ENCODE measurements around the gene RASGRP3. TPM values are rescaled to one million over a fixed set of nuclear protein-coding genes. Genes with fewer than 3 reads are reported as not detected.

RASGRP3 gene
- total RNA-seq, 1 donor from 2014 or later = 0.94 TPM

- H3K27me3 Mint-ChIP-seq = peaks cover 10% of the 10 kb centered on the region
- no peak for TF ChIP-seq CTCF (conservative IDR thresholded peaks at IDR 0.05)
- no peak for DNase-seq (ENCODE audit: extremely low spot score, unreplicated experiment)
- peaks cover 4% of the 10 kb centered on the region for H3K4me1 Mint-ChIP-seq (ENCODE audit: unreplicated experiment)
- H3K4me3 Mint-ChIP-seq = no peak overlapping the region
- peaks cover 6% of the 10 kb centered on the region for H3K9me3 Mint-ChIP-seq
- H3K36me3 Mint-ChIP-seq = no peaks in the 10 kb centered on the region
- H3K27ac Mint-ChIP-seq = no peak overlapping the region
Observed at GRCh38 chr2:33496150-33496549, 19.7 kb downstream of the RASGRP3 start.

DNA sequence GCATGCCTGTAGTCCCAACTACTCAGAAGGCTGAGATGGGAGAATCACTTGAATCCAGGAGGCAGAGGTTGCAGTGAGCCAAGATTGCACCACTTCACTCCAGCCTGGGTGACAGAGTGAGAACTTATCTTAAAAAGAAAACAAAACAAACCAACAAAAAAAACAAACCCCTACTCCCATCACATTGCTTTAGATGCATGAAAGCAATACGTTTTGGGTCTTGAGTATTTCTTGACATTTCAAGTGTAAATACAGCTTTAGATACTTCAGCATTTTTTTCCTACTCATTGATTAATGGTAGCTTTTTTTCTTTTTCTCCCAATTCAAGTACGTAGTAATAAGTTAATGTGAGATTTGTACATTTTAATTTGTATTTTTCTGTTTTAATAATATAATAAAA is 20.3 kb downstream of the RASGRP3 start:
- Mint-ChIP-seq H3K27ac (no peak overlapping the region), H3K36me3 (no peaks in the 10 kb centered on the region), H3K4me3 (no peak overlapping the region), H3K27me3 (peaks cover 7% of the 10 kb centered on the region), H3K9me3 (peaks cover 6% of the 10 kb centered on the region), H3K4me1 (ENCODE audit: unreplicated experiment) (peaks cover 4% of the 10 kb centered on the region)
- DNase-seq (ENCODE audit: extremely low spot score, unreplicated experiment) = no peak
- TF ChIP-seq CTCF (conservative IDR thresholded peaks at IDR 0.05) = no peak

DNA sequence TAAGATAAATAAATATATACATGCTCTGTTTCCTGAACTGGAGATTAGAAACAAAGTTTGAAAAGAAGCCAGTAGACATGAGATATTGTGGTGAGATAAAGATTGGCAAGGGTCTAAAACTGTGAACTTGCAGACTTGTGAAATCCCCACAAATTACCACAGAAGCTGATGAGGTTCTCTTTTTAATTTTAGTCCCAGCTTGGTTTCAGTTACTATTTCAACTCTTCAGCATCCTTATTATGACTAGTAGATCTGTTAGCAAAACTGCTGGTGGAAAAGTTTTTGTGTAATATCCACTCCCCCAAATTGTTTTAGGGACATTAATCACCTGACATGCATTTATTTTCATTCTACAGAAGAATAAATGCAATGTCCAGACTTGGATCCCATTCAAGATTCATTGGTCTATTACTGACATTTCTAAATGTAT is 20.8 kb downstream of the RASGRP3 start:
- H3K4me3 Mint-ChIP-seq = no peak overlapping the region
- H3K36me3 Mint-ChIP-seq = no peaks in the 10 kb centered on the region
- TF ChIP-seq CTCF (conservative IDR thresholded peaks at IDR 0.05) = no peak
- H3K27me3 Mint-ChIP-seq = peaks cover 7% of the 10 kb centered on the region
- DNase-seq (ENCODE audit: extremely low spot score, unreplicated experiment) = no peak
- peaks cover 4% of the 10 kb centered on the region for H3K4me1 Mint-ChIP-seq (ENCODE audit: unreplicated experiment)
- peaks cover 6% of the 10 kb centered on the region for H3K9me3 Mint-ChIP-seq
- no peak overlapping the region for H3K27ac Mint-ChIP-seq

- DNase-seq (ENCODE audit: extremely low spot score, unreplicated experiment) = no peak
- H3K4me3 Mint-ChIP-seq = no peak overlapping the region
- H3K36me3 Mint-ChIP-seq = no peaks in the 10 kb centered on the region
- TF ChIP-seq CTCF (conservative IDR thresholded peaks at IDR 0.05) = no peak
- peaks cover 4% of the 10 kb centered on the region for H3K4me1 Mint-ChIP-seq (ENCODE audit: unreplicated experiment)
- peaks cover 7% of the 10 kb centered on the region for H3K27me3 Mint-ChIP-seq
- peaks cover 6% of the 10 kb centered on the region for H3K9me3 Mint-ChIP-seq
- H3K27ac Mint-ChIP-seq = no peak overlapping the region
Observed at GRCh38 chr2:33498291-33498956, 22.0 kb downstream of the RASGRP3 start.

- H3K27ac Mint-ChIP-seq = no peak overlapping the region
- DNase-seq (ENCODE audit: extremely low spot score, unreplicated experiment) = no peak
- peaks cover 7% of the 10 kb centered on the region for H3K27me3 Mint-ChIP-seq
- peaks cover 6% of the 10 kb centered on the region for H3K9me3 Mint-ChIP-seq
- peaks cover 4% of the 10 kb centered on the region for H3K4me1 Mint-ChIP-seq (ENCODE audit: unreplicated experiment)
- TF ChIP-seq CTCF (conservative IDR thresholded peaks at IDR 0.05) = no peak
- H3K4me3 Mint-ChIP-seq = no peak overlapping the region
- no peaks in the 10 kb centered on the region for H3K36me3 Mint-ChIP-seq
Observed at GRCh38 chr2:33500177-33500576, 23.7 kb downstream of the RASGRP3 start.
